SH-SY5Y (cell line): ENCODE data around the gene MLIP.

ENCODE experiments used
- GATA2 ChIP-seq: IDR thresholded peaks from 2 replicates; pipeline ENCODE4 v1.6.1; 2011; ENCODE audit warnings: mild to moderate bottlenecking, low read depth, low read length
- GATA3 ChIP-seq: IDR thresholded peaks from 2 replicates; pipeline ENCODE4 v1.6.1; 2011; ENCODE audit warnings: low read depth, mild to moderate bottlenecking, low read length, moderate library complexity

- TF ChIP-seq GATA3 (no peak), GATA2 (no peak)
Observed at GRCh38 chr6:54099225-54099624, 12.0 kb upstream of the MLIP start.
